Left ventricle myocardium inferior (tissue), 1 donor: Measurements from ENCODE around the gene TLCD2. TPM values are rescaled to one million over a fixed set of nuclear protein-coding genes. Genes with fewer than 3 reads are reported as not detected.
"Not testable (repeated sequence)": the region's sequence is repeated elsewhere in the genome, so short reads cannot be mapped to it uniquely, and the experiment has no call there.

Experiments
- DNase-seq: peaks from one replicate; pipeline ENCODE4 v3.0.0-alpha.2; 2020
- H3K27ac ChIP-seq: fragments of 200-600 bp; replicated peaks from 2 replicates; pipeline ENCODE4 v1.8.0; 2021
- H3K27me3 ChIP-seq: fragments of 200-600 bp; 2 replicates; pipeline ENCODE4 v1.8.0; 2021; ENCODE audit warnings: low read depth
- H3K36me3 ChIP-seq: fragments of 200-600 bp; 2 replicates; pipeline ENCODE4 v1.8.0; 2021
- H3K4me1 ChIP-seq: fragments of 200-600 bp; 2 replicates; pipeline ENCODE4 v1.8.0; 2021
- H3K4me3 ChIP-seq: fragments of 200-600 bp; 2 replicates; pipeline ENCODE4 v1.8.0; 2021; ENCODE audit warnings: mild to moderate bottlenecking, moderate library complexity
- H3K9me3 ChIP-seq: fragments of 200-600 bp; replicated peaks from 2 replicates; pipeline ENCODE4 v1.8.0; 2021
- intact Hi-C: fragments of 100-400 bp; cut with micrococcal nuclease; formaldehyde crosslinking; loops from one replicate; pipeline ENCODE4 v1.11.0; 2022
- total RNA-seq: library from RNA; stranded (reverse); fragmentation: NEBNext Ultra II Directional; extraction: Animal tissue kit (Norgen Biotek cat#: 25700); gene quantifications from one replicate; pipeline ENCODE4 v1.2.1, GENCODE V29; 2021
- TF ChIP-seq, protein P1 (sequence below): fragments of 200-600 bp; IDR thresholded peaks from 2 replicates; pipeline ENCODE4 v1.8.0; 2021; ENCODE audit warnings: antibody characterized with exemption, mild to moderate bottlenecking, borderline replicate concordance
- donor health status: DM: no; HTN: yes; CAD: no; lungs with severe emphysema.

Gene TLCD2
- total RNA-seq, 1 donor from 2014 or later = 1.8 TPM

DNA sequence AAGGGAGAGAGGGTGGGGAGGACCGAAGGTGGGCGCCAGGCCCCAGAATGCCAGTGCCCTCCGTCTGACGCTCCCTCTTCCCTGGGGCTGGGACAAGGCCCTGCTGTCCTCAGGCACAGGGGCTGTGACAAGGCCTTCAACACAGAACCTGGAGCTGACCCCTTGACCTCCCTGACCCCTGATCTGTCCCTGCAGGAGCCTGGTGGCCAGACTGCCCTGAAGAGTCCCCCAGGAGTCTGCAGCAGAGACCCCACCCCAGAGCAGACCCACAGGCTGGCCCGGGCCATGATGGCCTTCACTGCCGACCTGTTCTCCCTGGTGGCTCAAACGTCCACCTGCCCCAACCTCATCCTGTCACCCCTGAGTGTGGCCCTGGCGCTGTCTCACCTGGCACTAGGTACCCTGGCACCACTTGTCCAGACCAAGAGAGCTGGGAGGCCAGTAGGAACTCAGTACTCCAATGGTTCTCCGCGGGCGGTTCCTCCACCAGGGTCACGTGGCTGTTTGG is 35.4 kb upstream of the TLCD2 start:
- intact Hi-C loops = no loop called here
- Histone ChIP-seq H3K27me3 (no peaks in the 10 kb centered on the region), H3K4me3 (no peak overlapping the region), H3K4me1 (peaks cover 10% of the 10 kb centered on the region), H3K9me3 (no peaks in the 10 kb centered on the region), H3K27ac (no peak overlapping the region), H3K36me3 (no peaks in the 10 kb centered on the region)
- TF ChIP-seq, protein P1, sequence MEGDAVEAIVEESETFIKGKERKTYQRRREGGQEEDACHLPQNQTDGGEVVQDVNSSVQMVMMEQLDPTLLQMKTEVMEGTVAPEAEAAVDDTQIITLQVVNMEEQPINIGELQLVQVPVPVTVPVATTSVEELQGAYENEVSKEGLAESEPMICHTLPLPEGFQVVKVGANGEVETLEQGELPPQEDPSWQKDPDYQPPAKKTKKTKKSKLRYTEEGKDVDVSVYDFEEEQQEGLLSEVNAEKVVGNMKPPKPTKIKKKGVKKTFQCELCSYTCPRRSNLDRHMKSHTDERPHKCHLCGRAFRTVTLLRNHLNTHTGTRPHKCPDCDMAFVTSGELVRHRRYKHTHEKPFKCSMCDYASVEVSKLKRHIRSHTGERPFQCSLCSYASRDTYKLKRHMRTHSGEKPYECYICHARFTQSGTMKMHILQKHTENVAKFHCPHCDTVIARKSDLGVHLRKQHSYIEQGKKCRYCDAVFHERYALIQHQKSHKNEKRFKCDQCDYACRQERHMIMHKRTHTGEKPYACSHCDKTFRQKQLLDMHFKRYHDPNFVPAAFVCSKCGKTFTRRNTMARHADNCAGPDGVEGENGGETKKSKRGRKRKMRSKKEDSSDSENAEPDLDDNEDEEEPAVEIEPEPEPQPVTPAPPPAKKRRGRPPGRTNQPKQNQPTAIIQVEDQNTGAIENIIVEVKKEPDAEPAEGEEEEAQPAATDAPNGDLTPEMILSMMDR = no peak
- no peak for DNase-seq

DNA sequence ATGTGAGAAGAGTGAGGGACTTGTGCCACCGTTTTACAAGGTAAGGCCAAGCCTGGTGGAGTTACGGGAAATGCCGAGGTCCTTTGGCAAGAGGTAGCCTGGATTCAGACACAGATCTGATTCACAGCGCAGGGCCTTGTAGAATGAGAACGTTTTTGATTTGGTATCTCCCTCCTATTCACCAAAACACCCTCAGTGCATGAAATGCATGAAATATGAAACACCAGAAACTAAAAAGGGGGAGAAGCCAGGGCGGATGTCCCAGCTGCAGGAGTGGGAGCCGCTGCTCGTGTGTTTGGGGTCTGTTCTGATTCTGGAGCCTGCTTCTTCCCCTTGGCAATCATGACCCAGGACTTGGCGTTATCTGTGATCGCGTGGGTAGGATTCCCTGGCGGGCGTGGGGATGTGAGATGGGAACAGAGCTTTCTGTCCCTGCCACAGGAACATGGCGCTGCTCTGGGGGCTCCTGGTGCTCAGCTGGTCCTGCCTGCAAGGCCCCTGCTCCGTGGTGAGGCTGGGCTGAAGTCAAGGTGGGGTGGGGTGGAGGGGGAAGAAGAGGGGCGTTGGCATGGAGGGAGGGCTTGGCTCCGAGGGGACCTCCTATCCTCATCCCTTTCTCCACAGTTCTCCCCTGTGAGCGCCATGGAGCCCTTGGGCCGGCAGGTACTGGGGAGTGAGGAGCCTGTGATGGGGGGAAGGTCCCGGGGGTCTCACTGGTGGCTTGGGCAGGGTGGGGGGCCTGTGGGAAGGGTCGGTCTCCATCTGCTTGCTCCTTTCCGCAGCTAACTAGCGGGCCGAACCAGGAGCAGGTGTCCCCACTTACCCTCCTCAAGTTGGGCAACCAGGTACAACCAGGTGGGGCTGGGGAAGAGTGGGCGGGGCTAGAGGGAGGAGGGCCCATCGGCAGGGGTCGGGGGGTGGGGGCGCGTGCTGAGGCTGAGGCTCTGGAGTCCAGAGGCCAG is 34.7 kb upstream of the TLCD2 start:
- Histone ChIP-seq H3K9me3 (no peaks in the 10 kb centered on the region), H3K27me3 (no peaks in the 10 kb centered on the region), H3K36me3 (no peaks in the 10 kb centered on the region), H3K27ac (peak overlapping the region; percentile 38), H3K4me3 (no peak overlapping the region), H3K4me1 (peaks cover 10% of the 10 kb centered on the region)
- no peak for DNase-seq
- intact Hi-C loops = no loop called here
- TF ChIP-seq, protein P1 = no peak

DNA sequence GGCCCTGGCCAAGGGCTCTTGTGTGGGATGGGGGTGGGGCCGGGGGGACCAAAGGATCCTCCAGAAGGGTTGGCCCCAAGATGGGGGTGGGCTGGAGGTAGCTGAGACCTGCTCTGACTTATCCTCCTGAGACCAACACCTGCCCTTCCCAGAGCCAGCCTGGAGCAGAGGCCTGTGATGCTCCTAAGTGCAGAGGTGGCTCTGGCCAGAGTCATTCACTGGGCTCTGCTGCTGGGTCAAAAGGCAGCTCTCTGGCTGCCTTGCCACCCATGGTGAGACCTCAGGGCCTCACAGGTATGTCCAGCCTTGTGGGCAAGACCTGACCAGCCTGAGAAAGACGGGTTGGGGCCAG is 32.9 kb upstream of the TLCD2 start:
- TF ChIP-seq, protein P1 = no peak
- Histone ChIP-seq H3K4me1 (peaks cover 12% of the 10 kb centered on the region), H3K36me3 (peaks cover 2% of the 10 kb centered on the region), H3K27ac (no peak overlapping the region), H3K9me3 (no peaks in the 10 kb centered on the region), H3K4me3 (no peak overlapping the region), H3K27me3 (no peaks in the 10 kb centered on the region)
- no peak for DNase-seq
- intact Hi-C loops = no loop called here

DNA sequence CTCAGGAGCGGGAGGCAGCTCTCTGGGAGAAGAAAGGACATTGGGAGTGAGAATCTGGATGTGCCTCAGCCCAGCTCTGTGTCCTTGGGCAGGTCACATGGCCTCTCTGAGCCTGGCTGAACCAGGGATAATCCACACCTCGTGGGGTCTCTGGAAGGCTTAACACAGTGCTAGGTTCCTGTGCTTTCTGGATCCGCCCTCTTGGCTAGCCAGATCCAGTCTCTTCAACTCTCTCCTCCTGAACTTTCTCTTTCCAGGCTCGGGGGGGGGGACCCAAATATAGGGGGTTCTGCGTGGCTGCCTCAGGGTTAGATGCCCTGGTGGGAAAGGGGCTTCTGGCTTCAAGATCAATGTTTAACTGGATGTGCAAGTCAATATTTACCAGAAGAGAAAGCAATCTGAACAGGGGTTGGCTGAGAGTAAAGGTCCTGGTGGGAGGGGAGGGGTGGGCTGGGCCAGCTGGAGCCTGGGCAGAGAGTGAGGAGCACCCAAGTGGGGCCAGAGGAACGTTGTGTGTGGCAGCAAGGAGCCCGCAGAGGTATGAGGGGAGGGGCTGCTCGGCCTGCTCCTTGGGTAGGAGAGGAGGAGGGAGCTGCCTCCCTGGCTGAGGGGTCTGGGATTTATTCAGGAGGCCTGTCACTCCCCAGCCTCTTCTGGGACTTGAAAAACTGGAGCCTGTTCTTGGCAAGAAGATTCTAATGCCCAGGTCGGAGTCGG is 32.4 kb upstream of the TLCD2 start, which contains the start of gene SERPINF2:
Gene SERPINF2, plus strand, starts transcription at position 501 of the 717 bp plus-strand sequence. CDS start 2,125 bp downstream, outside the sequence.
- no peak for DNase-seq
- TF ChIP-seq, protein P1 = no peak
- peaks cover 16% of the 10 kb centered on the region for H3K4me1 ChIP-seq
- H3K36me3 ChIP-seq = peaks cover 8% of the 10 kb centered on the region
- intact Hi-C loops = no loop called here
- no peak within 1 kb of the TSS for H3K27ac ChIP-seq
- no peaks in the 10 kb centered on the region for H3K9me3 ChIP-seq
- H3K27me3 ChIP-seq = no peaks in the 10 kb centered on the region
- H3K4me3 ChIP-seq = no peak within 1 kb of the TSS

DNA sequence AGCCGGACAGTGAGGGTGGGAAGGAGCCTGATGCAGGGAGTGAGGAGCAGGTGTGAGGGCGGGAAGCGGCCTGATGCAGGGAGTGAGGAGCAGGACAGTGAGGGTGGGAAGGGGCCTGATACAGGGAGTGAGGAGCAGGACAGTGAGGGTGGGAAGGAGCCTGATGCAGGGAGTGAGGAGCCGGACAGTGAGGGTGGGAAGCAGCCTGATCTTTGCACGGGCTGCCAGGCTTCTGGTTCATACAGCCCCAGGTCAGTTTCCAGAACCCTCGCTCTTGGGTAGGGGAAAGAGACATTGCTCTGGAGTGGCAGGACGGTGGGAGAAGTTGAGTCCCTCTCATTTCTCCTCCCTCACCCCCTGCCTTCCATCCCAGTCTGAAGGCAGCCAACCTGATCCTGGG is 31.7 kb upstream of the TLCD2 start:
- H3K27ac ChIP-seq, H3K27me3 ChIP-seq, intact Hi-C loops, H3K4me3 ChIP-seq, DNase-seq, H3K9me3 ChIP-seq: not testable (repeated sequence)
- Histone ChIP-seq H3K4me1 (peaks cover 16% of the 10 kb centered on the region), H3K36me3 (peaks cover 13% of the 10 kb centered on the region)
